ENCODE results near the gene NT5DC3. TPM values are rescaled to one million over a fixed set of nuclear protein-coding genes. Genes with fewer than 3 reads are reported as not detected.
A peak's percentile ranks its signal among the peaks of the same experiment; 100 is the strongest.

Gene NT5DC3
- total RNA-seq, 1 experiment from 2014 or later = 15.4 TPM

GRCh38 chr12:103832048-103832997 lies 8.7 kb downstream of the NT5DC3 start:
- no peak overlapping the region for H3K27ac ChIP-seq
- no peaks in the 10 kb centered on the region for H3K9me3 ChIP-seq (replicated peaks)
- H3K27me3 ChIP-seq (replicated peaks) = no peaks in the 10 kb centered on the region
- no peak for DNase-seq (ENCODE audit: low read depth in 1 of 2, low spot score in 2 of 2)
- no peak overlapping the region for H3K4me3 ChIP-seq
- peaks cover 19% of the 10 kb centered on the region for H3K4me1 ChIP-seq (replicated peaks)
- H3K36me3 ChIP-seq = peaks cover 20% of the 10 kb centered on the region

- H3K27ac ChIP-seq = no peak overlapping the region
- H3K9me3 ChIP-seq (replicated peaks) = no peaks in the 10 kb centered on the region
- H3K4me1 ChIP-seq (replicated peaks) = peaks cover 19% of the 10 kb centered on the region
- H3K27me3 ChIP-seq (replicated peaks) = no peaks in the 10 kb centered on the region
- no peak overlapping the region for H3K4me3 ChIP-seq
- peaks cover 20% of the 10 kb centered on the region for H3K36me3 ChIP-seq
- DNase-seq (ENCODE audit: low read depth in 1 of 2, low spot score in 2 of 2) = no peak
Measured at GRCh38 chr12:103830730-103831320, 10.2 kb downstream of the NT5DC3 start.

- H3K9me3 ChIP-seq (replicated peaks) = no peaks in the 10 kb centered on the region
- no peak for DNase-seq (ENCODE audit: low read depth in 1 of 2, low spot score in 2 of 2)
- peaks cover 16% of the 10 kb centered on the region for H3K36me3 ChIP-seq
- H3K27me3 ChIP-seq (replicated peaks) = no peaks in the 10 kb centered on the region
- H3K4me3 ChIP-seq = no peak overlapping the region
- H3K4me1 ChIP-seq (replicated peaks) = peaks cover 19% of the 10 kb centered on the region
- H3K27ac ChIP-seq = no peak overlapping the region
Measured at GRCh38 chr12:103830025-103830725, 10.9 kb downstream of the NT5DC3 start.

GRCh38 chr12:103829092-103829491 lies 11.9 kb downstream of the NT5DC3 start:
- Histone ChIP-seq H3K9me3 (replicated peaks) (no peaks in the 10 kb centered on the region), H3K27ac (no peak overlapping the region), H3K36me3 (peaks cover 16% of the 10 kb centered on the region), H3K4me1 (replicated peaks) (peaks cover 16% of the 10 kb centered on the region), H3K4me3 (no peak overlapping the region), H3K27me3 (replicated peaks) (no peaks in the 10 kb centered on the region)
- no peak for DNase-seq (ENCODE audit: low read depth in 1 of 2, low spot score in 2 of 2)

GRCh38 chr12:103827911-103828391 lies 13.1 kb downstream of the NT5DC3 start:
- Histone ChIP-seq H3K27ac (0 out of 2 replicates have a peak overlapping the region, but pooled peaks have one; percentile 32), H3K4me1 (replicated peaks) (peaks cover 16% of the 10 kb centered on the region), H3K9me3 (replicated peaks) (no peaks in the 10 kb centered on the region), H3K4me3 (no peak overlapping the region), H3K27me3 (replicated peaks) (no peaks in the 10 kb centered on the region), H3K36me3 (peaks cover 16% of the 10 kb centered on the region)
- DNase-seq (ENCODE audit: low read depth in 1 of 2, low spot score in 2 of 2) = peak in 1 of 2 experiments; percentile 34

GRCh38 chr12:103824845-103825244 lies 16.2 kb downstream of the NT5DC3 start:
- DNase-seq (ENCODE audit: low read depth in 1 of 2, low spot score in 2 of 2) = no peak
- Histone ChIP-seq H3K27ac (no peak overlapping the region), H3K9me3 (replicated peaks) (no peaks in the 10 kb centered on the region)

GRCh38 chr12:103824290-103824689 lies 16.7 kb downstream of the NT5DC3 start:
- H3K27ac ChIP-seq = no peak overlapping the region

More at GRCh38 chr12:103824845-103825244, 16.2 kb downstream of the NT5DC3 start:
- Histone ChIP-seq H3K4me3 (no peak overlapping the region), H3K4me1 (replicated peaks) (peaks cover 34% of the 10 kb centered on the region), H3K27me3 (replicated peaks) (no peaks in the 10 kb centered on the region), H3K36me3 (peaks cover 15% of the 10 kb centered on the region)

GRCh38 chr12:103823871-103824270 lies 17.2 kb downstream of the NT5DC3 start:
- Histone ChIP-seq H3K36me3 (peaks cover 15% of the 10 kb centered on the region), H3K9me3 (replicated peaks) (no peaks in the 10 kb centered on the region), H3K27me3 (replicated peaks) (no peaks in the 10 kb centered on the region), H3K4me3 (no peak overlapping the region), H3K4me1 (replicated peaks) (peaks cover 28% of the 10 kb centered on the region), H3K27ac (no peak overlapping the region)
- no peak for DNase-seq (ENCODE audit: low read depth in 1 of 2, low spot score in 2 of 2)

More at GRCh38 chr12:103824290-103824689, 16.7 kb downstream of the NT5DC3 start:
- no peak for DNase-seq (ENCODE audit: low read depth in 1 of 2, low spot score in 2 of 2)
- peaks cover 32% of the 10 kb centered on the region for H3K4me1 ChIP-seq (replicated peaks)
- H3K36me3 ChIP-seq = peaks cover 15% of the 10 kb centered on the region
- H3K4me3 ChIP-seq = no peak overlapping the region
- no peaks in the 10 kb centered on the region for H3K27me3 ChIP-seq (replicated peaks)
- no peaks in the 10 kb centered on the region for H3K9me3 ChIP-seq (replicated peaks)

- Histone ChIP-seq H3K9me3 (replicated peaks) (no peaks in the 10 kb centered on the region), H3K4me3 (no peak overlapping the region), H3K27ac (no peak overlapping the region), H3K4me1 (replicated peaks) (peaks cover 19% of the 10 kb centered on the region), H3K36me3 (peaks cover 15% of the 10 kb centered on the region), H3K27me3 (replicated peaks) (no peaks in the 10 kb centered on the region)
- DNase-seq (ENCODE audit: low read depth in 1 of 2, low spot score in 2 of 2) = peak in 1 of 2 experiments; percentile 33
Measured at GRCh38 chr12:103821773-103822172, 19.3 kb downstream of the NT5DC3 start.

- Histone ChIP-seq H3K27me3 (replicated peaks) (no peaks in the 10 kb centered on the region), H3K9me3 (replicated peaks) (no peaks in the 10 kb centered on the region), H3K4me3 (no peak overlapping the region), H3K36me3 (peaks cover 15% of the 10 kb centered on the region), H3K27ac (no peak overlapping the region), H3K4me1 (replicated peaks) (peaks cover 19% of the 10 kb centered on the region)
- DNase-seq (ENCODE audit: low read depth in 1 of 2, low spot score in 2 of 2) = no peak
Measured at GRCh38 chr12:103820881-103821489, 20.0 kb downstream of the NT5DC3 start.

GRCh38 chr12:103820361-103820760 lies 20.7 kb downstream of the NT5DC3 start:
- H3K36me3 ChIP-seq = peaks cover 15% of the 10 kb centered on the region
- peaks cover 19% of the 10 kb centered on the region for H3K4me1 ChIP-seq (replicated peaks)
- H3K27ac ChIP-seq = no peak overlapping the region
- DNase-seq (ENCODE audit: low read depth in 1 of 2, low spot score in 2 of 2) = no peak
- no peak overlapping the region for H3K4me3 ChIP-seq
- H3K27me3 ChIP-seq (replicated peaks) = no peaks in the 10 kb centered on the region
- no peaks in the 10 kb centered on the region for H3K9me3 ChIP-seq (replicated peaks)

- no peak for DNase-seq (ENCODE audit: low read depth in 1 of 2, low spot score in 2 of 2)
- no peaks in the 10 kb centered on the region for H3K27me3 ChIP-seq (replicated peaks)
- no peaks in the 10 kb centered on the region for H3K9me3 ChIP-seq (replicated peaks)
- H3K27ac ChIP-seq = no peak overlapping the region
- peaks cover 19% of the 10 kb centered on the region for H3K4me1 ChIP-seq (replicated peaks)
- no peak overlapping the region for H3K4me3 ChIP-seq
- peaks cover 15% of the 10 kb centered on the region for H3K36me3 ChIP-seq
Measured at GRCh38 chr12:103819892-103820291, 21.1 kb downstream of the NT5DC3 start.

- Histone ChIP-seq H3K9me3 (replicated peaks) (no peaks in the 10 kb centered on the region), H3K27ac (no peak overlapping the region), H3K4me3 (no peak overlapping the region), H3K27me3 (replicated peaks) (no peaks in the 10 kb centered on the region), H3K36me3 (peaks cover 20% of the 10 kb centered on the region), H3K4me1 (replicated peaks) (peaks cover 19% of the 10 kb centered on the region)
- no peak for DNase-seq (ENCODE audit: low read depth in 1 of 2, low spot score in 2 of 2)
Measured at GRCh38 chr12:103819312-103819711, 21.7 kb downstream of the NT5DC3 start.
